GM23248 (cell line): Measurements from ENCODE around the gene ANKS1B.

Source experiments
- EZH2 ChIP-seq: fragments of 200-600 bp; sonication (generic); IDR thresholded peaks from 2 replicates; pipeline ENCODE4 v1.6.1; 2018; ENCODE audit warnings: antibody characterized with exemption, mild to moderate bottlenecking; ENCODE audit not compliant: insufficient read depth, poor library complexity, severe bottlenecking
- EZH2phosphoT487 ChIP-seq: fragments of 200-600 bp; sonication (generic); IDR thresholded peaks from 2 replicates; pipeline ENCODE4 v1.6.1; 2018; ENCODE audit warnings: antibody characterized with exemption, moderate library complexity, mild to moderate bottlenecking, low read depth; ENCODE audit not compliant: insufficient read depth

- TF ChIP-seq EZH2 (no peak), EZH2phosphoT487 (no peak)
Observed at GRCh38 chr12:99977550-99977949, 7.2 kb downstream of the ANKS1B start.
